Neuron (in vitro differentiated cells): Measurements from ENCODE around the gene TREML2.
"Not testable (repeated sequence)": the region's sequence is repeated elsewhere in the genome, so short reads cannot be mapped to it uniquely, and the experiment has no call there.

Experiments used
- H2AFZ ChIP-seq: one replicate; pipeline ENCODE4 v1.6.1; 2013; ENCODE audit warnings: low read depth, mild to moderate bottlenecking, inconsistent platforms, low read length, moderate library complexity
- H3K27me3 ChIP-seq: one replicate; pipeline ENCODE4 v1.6.1; 2013; ENCODE audit warnings: low read length; ENCODE audit not compliant: insufficient read depth
- H3K36me3 ChIP-seq: one replicate; pipeline ENCODE4 v1.6.1; 2013; ENCODE audit warnings: low read length; ENCODE audit not compliant: insufficient read depth
- H3K4me1 ChIP-seq: one replicate; pipeline ENCODE4 v1.6.1; 2013; ENCODE audit warnings: low read length; ENCODE audit not compliant: insufficient read depth
- H3K4me3 ChIP-seq: 2 replicates; pipeline ENCODE4 v1.5.1; 2013; ENCODE audit warnings: mild to moderate bottlenecking, low read length, moderate library complexity
- H3K9me3 ChIP-seq: one replicate; pipeline ENCODE4 v1.6.1; 2013; ENCODE audit warnings: low read length

Gene TREML2

DNA sequence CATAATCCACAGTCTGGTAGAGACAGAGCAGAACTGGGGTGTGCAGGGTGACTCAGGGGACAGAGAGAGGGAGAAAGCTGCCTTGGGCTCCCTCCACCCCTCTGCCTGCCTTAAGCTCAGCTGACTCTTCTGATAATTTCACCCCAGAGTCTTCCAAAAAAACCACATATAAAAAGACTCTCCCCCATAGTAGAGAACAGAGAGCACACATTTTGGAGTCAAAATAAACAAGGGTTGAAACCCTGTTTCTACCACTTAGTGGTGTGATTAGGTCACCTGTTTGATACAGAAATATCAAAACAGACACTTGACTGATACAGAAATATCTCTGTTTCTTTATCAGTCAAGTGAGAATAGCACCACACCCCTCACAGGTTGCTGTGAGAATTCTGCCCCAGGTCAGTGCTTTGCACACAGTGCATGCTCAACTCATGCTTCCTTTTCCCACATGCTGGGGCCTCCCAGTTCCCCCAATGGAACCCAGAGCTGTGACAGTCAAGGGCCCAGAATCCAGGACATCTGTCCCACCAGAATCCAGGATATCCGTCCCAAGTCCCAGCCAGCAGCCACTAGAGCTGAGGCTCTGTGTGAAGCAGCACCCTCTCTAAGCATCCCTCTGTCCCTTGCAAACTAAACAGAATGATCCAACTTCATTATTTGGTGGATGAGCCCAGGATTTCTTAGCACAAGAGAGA lies 1.2 kb downstream of the TREML2 start:
- Histone ChIP-seq H3K4me3 (no peak overlapping the region), H3K27me3 (peaks cover 7% of the 10 kb centered on the region), H3K9me3 (no peaks in the 10 kb centered on the region), H3K36me3 (no peaks in the 10 kb centered on the region), H2AFZ (no peak overlapping the region), H3K4me1 (peaks cover 4% of the 10 kb centered on the region)

DNA sequence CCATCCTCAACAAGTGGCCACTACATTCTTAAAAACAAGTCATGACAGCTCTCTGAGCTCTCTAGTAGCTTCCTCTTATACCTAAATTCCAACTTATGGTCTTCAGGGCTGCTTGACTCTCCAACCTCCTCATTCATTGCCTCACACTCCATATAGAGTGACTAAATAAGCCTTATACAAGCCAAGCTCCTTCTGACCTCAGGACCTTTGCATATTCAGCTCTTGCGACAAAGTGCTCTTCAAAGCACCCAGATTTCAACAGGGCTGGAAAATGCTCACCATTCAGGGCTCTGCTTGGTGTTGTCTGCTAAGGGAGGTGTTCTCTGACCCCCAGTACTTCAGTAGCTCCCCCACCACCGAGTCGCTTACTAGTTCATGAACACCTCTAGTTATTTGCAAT lies 3.7 kb downstream of the TREML2 start:
- H3K27me3 ChIP-seq, result peaks cover 9% of the 10 kb centered on the region
- no peaks in the 10 kb centered on the region for H3K9me3 ChIP-seq
- H3K4me1 ChIP-seq, result peaks cover 4% of the 10 kb centered on the region
- no peak overlapping the region for H3K4me3 ChIP-seq
- H3K36me3 ChIP-seq, result no peaks in the 10 kb centered on the region
- H2AFZ ChIP-seq, result no peak overlapping the region

DNA sequence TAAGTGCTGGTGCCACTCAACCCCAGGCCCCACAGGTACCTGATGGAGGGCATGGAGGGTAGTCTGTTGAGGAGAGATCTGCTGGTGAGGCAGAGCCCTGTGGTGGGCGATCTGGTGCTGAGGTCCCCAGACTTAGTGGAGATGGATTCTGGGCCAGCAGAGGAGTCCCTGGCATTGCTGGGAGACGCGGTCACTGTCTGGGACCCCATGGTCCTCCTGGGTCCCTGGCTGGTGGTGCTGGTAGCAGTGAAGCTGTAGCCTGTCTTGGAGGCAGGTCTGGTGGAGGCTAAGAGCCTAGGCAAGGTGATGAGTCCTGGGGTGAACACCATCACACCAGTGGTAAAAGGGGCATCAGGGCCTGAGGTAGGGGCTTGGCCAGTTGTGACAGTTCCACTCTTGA lies 6.6 kb downstream of the TREML2 start:
- H3K4me3 ChIP-seq, result no peak overlapping the region
- peaks cover 2% of the 10 kb centered on the region for H3K9me3 ChIP-seq
- no peaks in the 10 kb centered on the region for H3K4me1 ChIP-seq
- H3K36me3 ChIP-seq, result no peaks in the 10 kb centered on the region
- H3K27me3 ChIP-seq, result peaks cover 9% of the 10 kb centered on the region
- H2AFZ ChIP-seq, result no peak overlapping the region

DNA sequence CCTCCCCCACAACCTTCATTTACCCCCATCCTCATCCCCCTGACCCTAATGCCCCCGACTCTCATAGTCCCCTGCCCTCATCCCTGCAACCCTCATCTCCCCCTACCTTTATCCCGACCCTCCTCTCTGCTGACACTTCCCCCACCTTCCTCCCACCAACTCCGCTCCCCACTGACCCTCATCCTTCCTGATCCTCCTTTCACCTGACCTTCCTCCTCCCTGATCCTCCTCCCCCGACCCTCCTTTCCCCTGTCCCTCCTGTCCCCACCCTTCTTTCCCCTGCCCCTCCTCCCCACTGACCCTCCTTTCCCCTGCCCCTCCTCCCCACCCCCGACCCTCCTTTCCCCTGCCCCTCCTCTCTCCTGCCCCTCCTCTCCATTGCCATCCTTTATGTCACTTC lies 7.1 kb downstream of the TREML2 start:
- Histone ChIP-seq H3K9me3 (peaks cover 2% of the 10 kb centered on the region), H3K36me3 (no peaks in the 10 kb centered on the region), H3K4me3 (no peak overlapping the region), H2AFZ (no peak overlapping the region), H3K27me3 (peaks cover 9% of the 10 kb centered on the region), H3K4me1 (no peaks in the 10 kb centered on the region)

DNA sequence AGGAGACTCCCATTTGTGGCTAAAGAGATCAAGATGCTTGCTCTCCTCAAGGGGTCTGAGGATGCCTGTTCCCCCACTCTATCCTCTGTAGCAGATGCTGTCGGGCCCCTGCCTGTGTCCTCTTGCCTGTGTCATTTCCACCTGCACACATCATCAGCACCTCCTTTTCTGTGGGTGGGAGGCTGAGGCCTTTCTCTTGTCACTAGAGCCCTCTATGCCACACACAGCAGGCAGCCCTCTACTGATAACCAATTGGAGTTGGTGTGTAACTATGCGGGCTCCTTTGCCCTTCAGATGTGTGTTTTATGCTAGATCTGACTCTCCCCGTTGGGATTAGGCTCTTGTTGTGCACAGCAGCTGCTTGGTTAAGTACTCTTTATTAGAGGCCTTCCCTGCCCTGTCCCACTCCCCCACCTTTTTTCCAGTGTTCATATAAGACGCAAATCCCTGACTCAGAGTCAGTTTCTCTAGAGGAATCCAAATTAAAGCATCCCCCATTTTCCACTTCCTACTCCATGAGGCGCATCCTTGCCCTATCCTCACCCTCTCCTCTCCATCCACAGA lies 7.7 kb downstream of the TREML2 start:
- Histone ChIP-seq H3K36me3 (no peaks in the 10 kb centered on the region), H2AFZ (no peak overlapping the region), H3K4me1 (peaks cover 3% of the 10 kb centered on the region), H3K9me3 (peaks cover 2% of the 10 kb centered on the region), H3K4me3 (no peak overlapping the region), H3K27me3 (peaks cover 9% of the 10 kb centered on the region)

DNA sequence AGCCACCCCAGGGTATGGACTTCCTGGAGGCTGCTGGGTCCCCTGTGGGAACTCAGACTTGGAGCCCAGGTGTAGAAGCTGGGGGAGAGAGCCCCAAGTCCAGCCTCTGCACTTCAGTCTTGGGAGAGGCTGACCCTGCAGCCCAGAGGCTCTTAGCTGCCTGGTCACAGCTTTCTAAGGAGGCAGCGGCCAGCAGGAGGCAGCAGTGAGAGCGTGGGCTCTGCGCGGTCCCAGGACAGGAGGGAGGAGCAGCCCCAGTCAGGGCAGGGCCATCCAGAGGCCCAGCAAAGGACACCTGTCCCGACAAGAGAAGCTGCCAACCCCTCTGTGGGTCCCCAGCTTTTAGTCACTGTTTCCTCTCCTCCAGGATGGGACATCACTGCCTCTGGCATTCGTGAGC lies 9.4 kb downstream of the TREML2 start:
- no peaks in the 10 kb centered on the region for H3K36me3 ChIP-seq
- no peak overlapping the region for H2AFZ ChIP-seq
- H3K4me1 ChIP-seq, result peaks cover 3% of the 10 kb centered on the region
- H3K9me3 ChIP-seq, result peaks cover 2% of the 10 kb centered on the region
- no peak overlapping the region for H3K4me3 ChIP-seq
- H3K27me3 ChIP-seq, result peaks cover 9% of the 10 kb centered on the region

DNA sequence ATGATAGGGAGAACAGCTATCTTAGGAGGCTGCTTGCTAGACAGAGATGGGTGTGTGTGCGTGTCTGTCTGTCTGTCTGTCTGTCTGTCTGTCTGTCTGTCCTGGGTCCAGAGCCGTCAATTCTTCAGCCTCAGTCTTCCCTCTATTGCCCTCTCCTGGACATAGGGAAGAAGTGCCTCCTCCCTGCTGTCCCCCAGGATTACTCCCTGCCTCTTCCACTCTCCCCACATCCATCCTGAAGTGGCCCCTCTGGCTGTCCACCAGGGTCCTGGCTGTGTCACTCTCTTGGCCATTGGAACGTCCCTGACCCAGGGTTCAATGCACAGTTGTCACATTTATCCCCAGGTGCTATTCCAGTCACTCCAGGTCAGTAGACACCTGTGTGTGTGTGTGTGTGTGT lies 10.2 kb downstream of the TREML2 start:
- no peak overlapping the region for H2AFZ ChIP-seq
- peaks cover 2% of the 10 kb centered on the region for H3K9me3 ChIP-seq
- H3K4me1 ChIP-seq, result peaks cover 3% of the 10 kb centered on the region
- H3K27me3 ChIP-seq, result peaks cover 15% of the 10 kb centered on the region
- no peaks in the 10 kb centered on the region for H3K36me3 ChIP-seq
- no peak overlapping the region for H3K4me3 ChIP-seq

DNA sequence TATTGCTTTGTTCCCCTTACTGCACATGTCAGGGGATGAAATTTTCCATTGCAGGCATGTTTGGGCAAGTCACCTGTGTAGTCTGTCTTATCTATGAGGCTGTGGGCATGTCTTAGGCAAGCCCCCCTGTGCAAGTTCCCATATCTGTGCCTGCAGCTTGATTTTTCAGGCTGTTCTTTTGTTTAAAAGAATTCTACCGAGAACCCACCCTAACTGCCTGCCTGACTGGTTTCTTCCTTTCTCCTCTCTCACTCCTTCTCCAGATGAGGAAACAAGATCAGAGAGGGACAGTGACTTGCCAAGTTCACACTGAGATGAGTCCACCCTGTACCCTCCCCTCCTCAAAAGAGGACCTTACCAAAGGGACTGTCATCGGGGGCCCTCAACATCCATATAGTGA lies 11.0 kb downstream of the TREML2 start:
- no peak overlapping the region for H3K4me3 ChIP-seq
- peaks cover 10% of the 10 kb centered on the region for H3K27me3 ChIP-seq
- peaks cover 2% of the 10 kb centered on the region for H3K9me3 ChIP-seq
- H3K4me1 ChIP-seq, result peaks cover 3% of the 10 kb centered on the region
- H3K36me3 ChIP-seq, result no peaks in the 10 kb centered on the region
- H2AFZ ChIP-seq, result no peak overlapping the region

DNA sequence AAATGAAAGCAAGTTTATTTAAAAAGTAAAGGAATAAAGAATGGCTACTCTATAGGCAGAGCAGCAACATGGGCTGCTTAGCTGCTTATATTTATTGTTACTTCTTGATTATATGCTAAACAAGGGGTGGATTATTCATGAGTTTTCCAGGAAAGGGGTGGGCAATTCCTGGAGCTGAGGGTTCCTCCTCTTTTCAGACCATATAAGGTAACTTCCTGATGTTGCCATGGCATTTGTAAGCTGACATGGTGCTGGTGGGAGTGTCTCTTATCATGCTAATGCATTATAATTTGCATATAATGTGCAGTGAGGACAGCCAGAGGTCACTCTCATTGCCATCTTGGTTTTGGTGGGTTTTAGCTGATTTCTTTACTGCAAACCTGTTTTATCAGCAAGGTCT lies 11.9 kb downstream of the TREML2 start:
- H3K4me3 ChIP-seq, H2AFZ ChIP-seq, H3K27me3 ChIP-seq: not testable (repeated sequence)

DNA sequence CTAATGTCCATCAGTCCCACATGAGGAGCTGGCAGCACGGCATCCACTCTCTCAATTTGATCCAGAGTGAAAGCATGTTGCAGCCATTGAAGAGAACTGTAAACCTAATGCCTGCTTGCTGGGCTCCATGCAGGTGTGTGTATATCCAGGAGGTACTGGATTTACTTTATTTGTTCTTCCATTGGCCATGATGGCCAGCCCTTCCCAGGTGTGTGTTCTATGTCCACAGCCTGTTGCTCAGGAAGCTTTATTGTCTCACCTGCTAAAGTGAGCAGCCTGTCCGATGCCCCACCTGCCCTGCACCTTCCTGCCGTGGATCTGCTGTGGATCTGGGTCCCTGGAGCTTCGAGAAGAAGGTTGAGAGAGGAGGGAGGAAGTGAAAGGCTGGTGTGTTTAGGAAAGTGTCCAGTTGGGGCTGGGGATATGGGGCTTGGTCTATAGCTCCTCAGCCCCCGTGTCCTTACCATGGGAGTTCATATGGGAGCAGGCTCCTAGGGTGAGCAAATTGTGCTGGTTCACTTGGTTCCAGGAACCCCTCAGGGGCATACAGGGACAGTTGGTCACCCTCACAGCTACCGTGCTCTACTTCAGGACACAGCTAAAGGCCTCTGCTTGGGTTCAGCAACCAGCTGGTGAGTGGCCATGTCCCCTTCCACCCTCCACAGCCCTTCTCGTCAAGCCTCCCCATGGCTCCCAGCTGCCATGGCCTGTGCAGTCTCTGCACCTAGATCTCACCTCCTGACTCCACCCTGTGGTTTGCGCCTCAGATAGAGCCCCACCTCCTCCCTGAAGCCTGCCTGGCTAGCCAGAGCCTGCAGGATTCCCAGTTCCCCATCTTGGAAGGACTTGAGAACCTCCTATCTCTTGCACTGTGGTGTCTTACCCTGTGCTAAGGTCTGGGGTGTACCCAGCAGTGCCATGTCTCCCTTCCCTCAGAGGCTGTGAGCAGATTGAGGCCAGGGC lies 12.7 kb downstream of the TREML2 start:
- no peak overlapping the region for H3K4me3 ChIP-seq
- no peak overlapping the region for H2AFZ ChIP-seq
- H3K36me3 ChIP-seq, result no peaks in the 10 kb centered on the region
- H3K27me3 ChIP-seq, result peaks cover 10% of the 10 kb centered on the region
- peaks cover 2% of the 10 kb centered on the region for H3K9me3 ChIP-seq
- H3K4me1 ChIP-seq, result peaks cover 3% of the 10 kb centered on the region

More for the DNA sequence above, 11.9 kb downstream of the TREML2 start:
- not testable (repeated sequence) for H3K4me1 ChIP-seq, H3K36me3 ChIP-seq, H3K9me3 ChIP-seq

DNA sequence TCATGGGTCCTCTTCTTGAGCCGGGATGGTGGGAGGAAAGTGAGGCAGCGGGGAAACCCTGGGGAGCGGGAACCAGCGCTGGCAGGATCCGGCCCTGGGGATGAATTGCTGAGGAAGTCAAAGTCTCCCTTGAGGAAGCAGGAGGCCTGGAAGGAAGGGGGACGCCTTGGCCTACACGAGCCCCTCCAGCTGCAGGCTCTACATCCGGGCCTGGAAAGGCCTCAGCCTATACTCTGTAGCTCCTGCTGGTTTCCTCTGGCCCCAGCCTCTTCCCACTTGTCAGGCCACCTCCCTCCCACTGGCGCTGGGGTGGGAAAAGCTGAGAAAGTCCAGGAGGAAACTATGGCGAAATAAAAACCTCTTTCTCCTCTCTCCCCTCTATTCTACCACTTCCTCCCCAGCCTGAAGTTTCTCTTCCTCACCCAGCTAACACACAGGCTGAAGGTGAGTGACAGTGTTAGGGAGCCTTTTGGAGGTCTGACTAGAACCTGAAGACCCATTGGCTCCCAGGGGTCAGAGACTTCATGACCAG lies 14.9 kb downstream of the TREML2 start:
- H3K36me3 ChIP-seq, result no peaks in the 10 kb centered on the region
- peaks cover 10% of the 10 kb centered on the region for H3K27me3 ChIP-seq
- H3K9me3 ChIP-seq, result peaks cover 2% of the 10 kb centered on the region
- H3K4me1 ChIP-seq, result peaks cover 3% of the 10 kb centered on the region
- H2AFZ ChIP-seq, result no peak overlapping the region
- no peak overlapping the region for H3K4me3 ChIP-seq

DNA sequence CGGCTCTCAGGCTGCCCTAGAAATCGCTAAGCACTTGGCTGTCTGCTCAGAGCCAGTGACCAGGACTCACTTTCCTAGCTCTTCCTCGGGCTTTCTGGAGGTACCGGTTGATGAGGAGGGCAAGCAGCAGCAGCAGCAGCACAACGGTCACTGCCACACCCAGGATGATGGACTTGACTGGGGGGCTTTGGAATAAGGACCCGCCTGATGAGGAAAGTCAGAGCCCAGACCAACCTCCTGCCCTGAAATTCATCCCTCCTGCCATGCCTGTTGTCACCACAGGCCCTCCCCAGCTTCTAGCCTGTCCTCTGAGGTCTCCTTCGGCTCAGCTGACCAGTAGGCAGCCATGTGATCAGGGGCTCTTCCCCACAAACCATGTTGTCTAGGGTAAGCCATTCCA lies 16.2 kb downstream of the TREML2 start:
- Histone ChIP-seq H3K27me3 (peaks cover 10% of the 10 kb centered on the region), H3K36me3 (no peaks in the 10 kb centered on the region), H3K4me3 (no peak overlapping the region), H2AFZ (no peak overlapping the region), H3K4me1 (peaks cover 3% of the 10 kb centered on the region), H3K9me3 (no peaks in the 10 kb centered on the region)
